ENCODE measurements around the gene POLDIP2. TPM values are rescaled to one million over a fixed set of nuclear protein-coding genes. Genes with fewer than 3 reads are reported as not detected.

POLDIP2 gene
- total RNA-seq, 2 experiments from 2014 or later: 88.8 to 89.2 TPM

- Histone ChIP-seq H3K9me3 (ENCODE audit: low read length) (no peaks in the 10 kb centered on the region), H3K4me3 (ENCODE audit: low read depth, low read length, poor library complexity, severe bottlenecking) (no peak overlapping the region), H3K9me2 (ENCODE audit: insufficient read depth, low read length) (no peaks in the 10 kb centered on the region), H3K36me3 (ENCODE audit: insufficient read depth, low read length) (no peaks in the 10 kb centered on the region), H3K4me1 (ENCODE audit: insufficient read depth, low read length, poor library complexity, severe bottlenecking) (no peaks in the 10 kb centered on the region), H3K27ac (ENCODE audit: low read depth, low read length, poor library complexity, severe bottlenecking) (no peak overlapping the region), H3K79me2 (ENCODE audit: insufficient read depth, low read depth, low read length) (no peaks in the 10 kb centered on the region), H4K20me1 (ENCODE audit: insufficient read depth, low read length) (no peaks in the 10 kb centered on the region), H3K4me2 (ENCODE audit: low read length) (no peak overlapping the region), H2AFZ (ENCODE audit: low read length) (no peak overlapping the region)
- no TSS peak for BruUV-seq (replicated peaks)
- DNase-seq (ENCODE audit: low spot score): no peak
- CTCF ChIA-PET (ENCODE audit: unreplicated experiment): no interaction called here
- intact Hi-C loops (cut with micrococcal nuclease; ENCODE audit: unreplicated experiment): no loop called here
- TF ChIP-seq EZH2phosphoT487 (IDR thresholded peaks at IDR 0.05; ENCODE audit: borderline replicate concordance, low read depth, low read length): no peak
- no peak for TF ChIP-seq CTCF (conservative IDR thresholded peaks at IDR 0.05; ENCODE audit: low read length)
- POLR2A ChIA-PET: interaction anchor here (0.8 kb wide), 1 partner anchor 10 kb away, joined by 3 read pairs; no protein-coding TSS in a partner anchor
These were observed 47.1 kb upstream of the POLDIP2 start for GRCh38 chr17:28404461-28404811.

- Histone ChIP-seq H3K4me3 (ENCODE audit: low read depth, low read length, poor library complexity, severe bottlenecking) (no peak overlapping the region), H3K79me2 (ENCODE audit: insufficient read depth, low read depth, low read length) (no peaks in the 10 kb centered on the region), H2AFZ (ENCODE audit: low read length) (no peak overlapping the region), H3K36me3 (ENCODE audit: insufficient read depth, low read length) (no peaks in the 10 kb centered on the region), H3K4me1 (ENCODE audit: insufficient read depth, low read length, poor library complexity, severe bottlenecking) (no peaks in the 10 kb centered on the region), H4K20me1 (ENCODE audit: insufficient read depth, low read length) (no peaks in the 10 kb centered on the region), H3K4me2 (ENCODE audit: low read length) (no peak overlapping the region), H3K9me3 (ENCODE audit: low read length) (no peaks in the 10 kb centered on the region), H3K9me2 (ENCODE audit: insufficient read depth, low read length) (no peaks in the 10 kb centered on the region), H3K27ac (ENCODE audit: low read depth, low read length, poor library complexity, severe bottlenecking) (no peak overlapping the region)
- intact Hi-C loops (cut with micrococcal nuclease; ENCODE audit: unreplicated experiment): no loop called here
- no TSS peak for BruUV-seq (replicated peaks)
- no peak for TF ChIP-seq EZH2phosphoT487 (IDR thresholded peaks at IDR 0.05; ENCODE audit: borderline replicate concordance, low read depth, low read length)
- no peak for TF ChIP-seq CTCF (conservative IDR thresholded peaks at IDR 0.05; ENCODE audit: low read length)
- CTCF ChIA-PET (ENCODE audit: unreplicated experiment): no interaction called here
- POLR2A ChIA-PET: interaction anchor here (0.6 kb wide), 1 partner anchor 471 kb away, joined by 6 read pairs; no protein-coding TSS in a partner anchor
- DNase-seq (ENCODE audit: low spot score): no peak
These were observed 46.7 kb upstream of the POLDIP2 start for GRCh38 chr17:28404007-28404406.

- POLR2A ChIA-PET: no interaction called here
- Histone ChIP-seq H2AFZ (ENCODE audit: low read length) (no peak overlapping the region), H4K20me1 (ENCODE audit: insufficient read depth, low read length) (no peaks in the 10 kb centered on the region), H3K79me2 (ENCODE audit: insufficient read depth, low read depth, low read length) (no peaks in the 10 kb centered on the region), H3K4me1 (ENCODE audit: insufficient read depth, low read length, poor library complexity, severe bottlenecking) (no peaks in the 10 kb centered on the region), H3K36me3 (ENCODE audit: insufficient read depth, low read length) (no peaks in the 10 kb centered on the region), H3K9me2 (ENCODE audit: insufficient read depth, low read length) (no peaks in the 10 kb centered on the region), H3K4me3 (ENCODE audit: low read depth, low read length, poor library complexity, severe bottlenecking) (no peak overlapping the region), H3K27ac (ENCODE audit: low read depth, low read length, poor library complexity, severe bottlenecking) (no peak overlapping the region), H3K9me3 (ENCODE audit: low read length) (no peaks in the 10 kb centered on the region), H3K4me2 (ENCODE audit: low read length) (no peak overlapping the region)
- no peak for DNase-seq (ENCODE audit: low spot score)
- TF ChIP-seq EZH2phosphoT487 (IDR thresholded peaks at IDR 0.05; ENCODE audit: borderline replicate concordance, low read depth, low read length): no peak
- no peak for TF ChIP-seq CTCF (conservative IDR thresholded peaks at IDR 0.05; ENCODE audit: low read length)
- BruUV-seq (replicated peaks): no TSS peak
- CTCF ChIA-PET (ENCODE audit: unreplicated experiment): no interaction called here
- intact Hi-C loops (cut with micrococcal nuclease; ENCODE audit: unreplicated experiment): no loop called here
These were observed 45.5 kb upstream of the POLDIP2 start for GRCh38 chr17:28402844-28403243.

Measured in OCI-LY7 (cell line).